Mesodermal cell (in vitro differentiated cells): ENCODE data around the gene GALNS.
"Not testable (repeated sequence)": the region's sequence is repeated elsewhere in the genome, so short reads cannot be mapped to it uniquely, and the experiment has no call there.

Source experiments
- H3K27ac ChIP-seq: 2 replicates; pipeline ENCODE4 v1.7.0; 2013; ENCODE audit warnings: mild to moderate bottlenecking, low read depth, low read length, moderate library complexity; ENCODE audit not compliant: severe bottlenecking
- H3K36me3 ChIP-seq: 2 replicates; pipeline ENCODE4 v1.7.1; 2013; ENCODE audit warnings: mild to moderate bottlenecking, low read length, moderate library complexity; ENCODE audit not compliant: control insufficient read depth, insufficient read depth
- H3K4me1 ChIP-seq: one replicate; pipeline ENCODE4 v1.7.1; 2013; ENCODE audit warnings: mild to moderate bottlenecking, low read length; ENCODE audit not compliant: insufficient read depth, control insufficient read depth, poor library complexity, severe bottlenecking
- H3K4me3 ChIP-seq: 2 replicates; pipeline ENCODE4 v1.7.0; 2013; ENCODE audit warnings: low read length, control low read depth, mild to moderate bottlenecking; ENCODE audit not compliant: insufficient read depth, poor library complexity, severe bottlenecking; ENCODE audit errors: extremely low read depth
- H3K9me3 ChIP-seq: 2 replicates; pipeline ENCODE4 v1.7.1; 2013; ENCODE audit warnings: mild to moderate bottlenecking, low read length, moderate library complexity; ENCODE audit not compliant: control insufficient read depth
- WGBS, 2 experiments: methylation state at CpG; one replicate each; pipeline ENCODE4 v1.1.5; 2013; ENCODE audit warnings: missing lambda C conversion rate in 2 of 2; ENCODE audit not compliant: insufficient coverage in 2 of 2; 5-methylcytosine and 5-hydroxymethylcytosine counted together

GALNS gene

GRCh38 chr16:88897696-88898425 lies 41.1 kb upstream of the GALNS start:
- no peak overlapping the region for H3K4me3 ChIP-seq
- 91 to 95% methylated on average over 30 to 33 of the region's 34 CpGs for WGBS, 2 experiments
- no peak overlapping the region for H3K27ac ChIP-seq
- H3K4me1 ChIP-seq = no peaks in the 10 kb centered on the region
- no peaks in the 10 kb centered on the region for H3K36me3 ChIP-seq
- no peaks in the 10 kb centered on the region for H3K9me3 ChIP-seq

- no peak overlapping the region for H3K4me3 ChIP-seq
- no peaks in the 10 kb centered on the region for H3K36me3 ChIP-seq
- H3K4me1 ChIP-seq = no peaks in the 10 kb centered on the region
- H3K27ac ChIP-seq = no peak overlapping the region
- H3K9me3 ChIP-seq = no peaks in the 10 kb centered on the region
- WGBS, 2 experiments = 91 to 92% methylated on average over 53 to 57 of the region's 57 CpGs
Observed at GRCh38 chr16:88896238-88897070, 39.7 kb upstream of the GALNS start.

GRCh38 chr16:88895335-88895734 lies 38.6 kb upstream of the GALNS start:
- WGBS, 2 experiments = 91 to 94% methylated on average over 20 to 21 of the region's 22 CpGs
- H3K27ac ChIP-seq = no peak overlapping the region
- H3K36me3 ChIP-seq = no peaks in the 10 kb centered on the region
- no peaks in the 10 kb centered on the region for H3K4me1 ChIP-seq
- no peaks in the 10 kb centered on the region for H3K9me3 ChIP-seq
- H3K4me3 ChIP-seq = no peak overlapping the region

GRCh38 chr16:88894681-88895300 lies 38.0 kb upstream of the GALNS start:
- Histone ChIP-seq H3K4me1 (no peaks in the 10 kb centered on the region), H3K36me3 (no peaks in the 10 kb centered on the region), H3K4me3 (no peak overlapping the region), H3K27ac (no peak overlapping the region), H3K9me3 (no peaks in the 10 kb centered on the region)
- 84 to 89% methylated on average over 19 to 20 of the region's 21 CpGs for WGBS, 2 experiments

- H3K36me3 ChIP-seq, H3K9me3 ChIP-seq, H3K27ac ChIP-seq, H3K4me3 ChIP-seq, H3K4me1 ChIP-seq: not testable (repeated sequence)
- 98 to 100% methylated on average over 3 of the region's 6 CpGs for WGBS, 2 experiments
Observed at GRCh38 chr16:88894266-88894665, 37.5 kb upstream of the GALNS start.

- 80 to 88% methylated on average over 14 to 17 of the region's 19 CpGs for WGBS, 2 experiments
- Histone ChIP-seq H3K4me3 (no peak overlapping the region), H3K36me3 (no peaks in the 10 kb centered on the region), H3K4me1 (no peaks in the 10 kb centered on the region), H3K27ac (no peak overlapping the region), H3K9me3 (no peaks in the 10 kb centered on the region)
Observed at GRCh38 chr16:88893127-88893968, 36.6 kb upstream of the GALNS start.

GRCh38 chr16:88892065-88892464 lies 35.3 kb upstream of the GALNS start:
- no peak overlapping the region for H3K4me3 ChIP-seq

GRCh38 chr16:88891083-88891482 lies 34.3 kb upstream of the GALNS start:
- Histone ChIP-seq H3K36me3 (no peaks in the 10 kb centered on the region), H3K4me1 (no peaks in the 10 kb centered on the region), H3K27ac (no peak overlapping the region), H3K9me3 (no peaks in the 10 kb centered on the region), H3K4me3 (no peak overlapping the region)
- 85 to 92% methylated on average over 9 to 16 of the region's 16 CpGs for WGBS, 2 experiments

More at GRCh38 chr16:88892065-88892464, 35.3 kb upstream of the GALNS start:
- 90 to 92% methylated on average over 19 to 20 of the region's 20 CpGs for WGBS, 2 experiments
- no peaks in the 10 kb centered on the region for H3K4me1 ChIP-seq
- H3K36me3 ChIP-seq = no peaks in the 10 kb centered on the region
- H3K9me3 ChIP-seq = no peaks in the 10 kb centered on the region
- H3K27ac ChIP-seq = no peak overlapping the region

- H3K9me3 ChIP-seq, H3K27ac ChIP-seq, H3K36me3 ChIP-seq, H3K4me3 ChIP-seq, H3K4me1 ChIP-seq: not testable (repeated sequence)
- WGBS, 2 experiments = 91 to 92% methylated on average over 27 to 47 of the region's 48 CpGs
Observed at GRCh38 chr16:88889702-88890352, 33.1 kb upstream of the GALNS start.
